HG03442 (cell line): Measurements from ENCODE around the gene SMG6.

Source experiments
- ATAC-seq: cut with Tn5 transposase; IDR thresholded peaks from one replicate; pipeline ENCODE4 v1.9.1; 2021; ENCODE audit warnings: mild to moderate bottlenecking, moderate library complexity; ENCODE audit not compliant: unreplicated experiment

The SMG6 gene

GRCh38 chr17:2237521-2237921 is 66.1 kb downstream of the SMG6 start:
- ATAC-seq, result no peak

GRCh38 chr17:2235792-2236366 is 67.7 kb downstream of the SMG6 start:
- no peak for ATAC-seq

- ATAC-seq, result no peak
These were observed 68.3 kb downstream of the SMG6 start for GRCh38 chr17:2235265-2235664.

DNA sequence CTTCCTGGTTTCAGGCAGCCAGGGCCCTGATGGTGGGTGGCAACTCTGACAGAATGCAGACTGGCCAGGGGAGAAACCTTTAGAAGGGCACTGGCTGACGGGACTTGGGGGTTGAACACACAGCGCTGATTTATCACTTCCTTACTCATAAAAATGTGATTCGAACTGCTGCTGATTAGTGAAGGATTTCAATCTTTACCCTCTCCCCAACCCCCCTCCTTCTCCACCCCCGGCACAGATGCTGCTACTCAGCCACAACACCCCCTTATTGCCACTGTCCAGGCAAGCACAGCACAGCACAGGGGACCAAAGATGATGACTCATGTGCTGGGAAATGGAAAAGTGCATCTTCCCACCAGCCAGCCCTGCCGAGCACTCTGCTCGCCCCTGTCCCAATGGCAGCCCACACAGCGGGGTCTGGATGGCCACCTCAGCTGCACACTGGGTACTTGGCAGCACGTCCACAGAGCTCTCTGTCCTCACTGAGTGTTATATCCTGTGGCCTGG is 70.1 kb downstream of the SMG6 start:
- no peak for ATAC-seq

- ATAC-seq, result no peak
These were observed 71.3 kb downstream of the SMG6 start for GRCh38 chr17:2232244-2232638.

DNA sequence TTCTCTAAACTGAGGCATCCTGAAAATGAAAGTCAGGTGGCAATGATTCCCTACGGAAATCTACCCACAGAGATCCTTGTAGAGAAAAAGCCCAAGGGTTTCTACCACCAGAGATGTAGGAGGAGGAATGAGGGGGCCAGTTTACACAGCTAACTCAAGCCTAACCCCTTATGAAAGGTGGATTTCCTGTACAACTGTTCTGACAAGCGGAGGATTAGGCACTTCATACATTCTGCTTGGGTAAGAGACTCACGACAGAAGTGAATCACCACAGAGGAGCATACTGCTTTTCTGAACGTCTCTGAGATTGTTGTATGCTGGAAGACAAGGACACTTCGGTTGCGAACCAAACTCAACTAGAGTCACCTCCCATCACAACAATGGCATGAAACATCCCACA is 72.7 kb downstream of the SMG6 start:
- ATAC-seq, result no peak

- no peak for ATAC-seq
These were observed 76.4 kb downstream of the SMG6 start for GRCh38 chr17:2227025-2227699.

DNA sequence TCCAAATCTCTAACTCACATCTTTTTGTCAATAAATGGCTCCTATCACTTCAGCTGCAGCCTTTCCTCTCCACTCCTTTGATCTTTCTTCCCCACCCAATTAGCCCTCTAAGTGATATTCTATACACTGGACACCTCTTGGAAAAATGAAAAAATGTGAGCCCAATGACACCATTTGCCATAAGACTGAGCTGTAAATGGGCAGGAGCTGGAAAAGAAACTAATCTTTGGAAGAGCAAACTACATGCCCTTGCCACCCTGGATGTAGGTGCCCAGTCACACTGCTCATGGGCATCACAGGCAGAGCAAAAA is 80.0 kb downstream of the SMG6 start:
- no peak for ATAC-seq

GRCh38 chr17:2222901-2223616 is 80.5 kb downstream of the SMG6 start:
- peak; percentile 49 for ATAC-seq

GRCh38 chr17:2222301-2222700 is 81.3 kb downstream of the SMG6 start:
- no peak for ATAC-seq

DNA sequence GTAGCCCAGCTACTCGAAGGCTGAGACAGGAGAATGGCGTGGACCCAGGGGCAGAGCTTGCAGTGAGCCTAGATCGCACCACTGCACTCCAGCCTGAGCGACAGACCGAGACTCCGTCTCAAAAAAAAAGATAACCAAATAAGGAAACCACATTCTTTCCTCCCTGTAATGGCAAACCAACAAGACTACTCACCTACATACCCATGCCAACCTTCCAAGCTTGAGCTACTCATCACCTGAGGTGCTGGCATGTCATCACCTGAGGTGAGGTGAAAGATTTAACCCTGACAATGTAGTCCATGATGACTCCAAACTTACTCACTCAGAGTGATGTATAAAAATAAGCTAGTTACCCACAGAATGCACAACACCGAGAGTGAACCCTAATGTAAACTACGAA is 85.2 kb downstream of the SMG6 start:
- no peak for ATAC-seq

DNA sequence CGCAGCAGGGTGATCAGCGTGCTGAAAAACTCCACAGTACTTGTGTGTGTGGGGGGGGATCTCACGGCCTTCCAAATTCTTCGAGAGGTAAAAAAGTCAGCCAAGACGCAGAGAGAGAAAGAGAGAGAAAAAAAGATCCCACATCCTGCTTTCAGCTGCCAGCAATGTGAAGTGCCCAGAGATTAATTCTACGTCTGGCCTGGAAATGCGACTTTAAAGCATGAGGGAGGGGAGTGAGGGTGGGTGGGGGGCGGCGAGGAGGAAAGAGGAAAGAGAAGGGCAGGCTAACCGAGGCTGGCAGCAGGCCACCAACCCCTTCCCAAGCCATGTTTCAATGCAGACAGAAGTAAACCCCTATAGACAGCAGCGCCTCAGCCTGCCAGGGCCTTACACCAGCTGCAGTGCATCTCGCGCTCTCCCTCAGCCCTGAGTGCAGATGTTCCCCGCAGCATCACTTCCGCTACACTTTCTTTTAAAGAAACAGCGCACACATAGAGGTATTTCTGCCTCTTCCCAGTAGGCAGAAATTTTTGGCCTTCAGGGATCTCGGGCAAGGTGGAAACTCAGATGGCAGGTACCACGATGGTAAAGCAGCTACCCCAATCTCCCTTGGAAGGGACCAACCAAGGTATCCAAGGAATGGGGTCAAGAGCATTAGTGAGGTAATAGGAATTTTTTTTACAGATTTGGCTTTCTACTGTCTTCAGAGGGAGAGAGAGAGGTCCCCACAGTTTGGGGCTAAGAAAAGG is 87.8 kb downstream of the SMG6 start:
- ATAC-seq, result peak; percentile 71

GRCh38 chr17:2214929-2215615 is 88.5 kb downstream of the SMG6 start:
- no peak for ATAC-seq

DNA sequence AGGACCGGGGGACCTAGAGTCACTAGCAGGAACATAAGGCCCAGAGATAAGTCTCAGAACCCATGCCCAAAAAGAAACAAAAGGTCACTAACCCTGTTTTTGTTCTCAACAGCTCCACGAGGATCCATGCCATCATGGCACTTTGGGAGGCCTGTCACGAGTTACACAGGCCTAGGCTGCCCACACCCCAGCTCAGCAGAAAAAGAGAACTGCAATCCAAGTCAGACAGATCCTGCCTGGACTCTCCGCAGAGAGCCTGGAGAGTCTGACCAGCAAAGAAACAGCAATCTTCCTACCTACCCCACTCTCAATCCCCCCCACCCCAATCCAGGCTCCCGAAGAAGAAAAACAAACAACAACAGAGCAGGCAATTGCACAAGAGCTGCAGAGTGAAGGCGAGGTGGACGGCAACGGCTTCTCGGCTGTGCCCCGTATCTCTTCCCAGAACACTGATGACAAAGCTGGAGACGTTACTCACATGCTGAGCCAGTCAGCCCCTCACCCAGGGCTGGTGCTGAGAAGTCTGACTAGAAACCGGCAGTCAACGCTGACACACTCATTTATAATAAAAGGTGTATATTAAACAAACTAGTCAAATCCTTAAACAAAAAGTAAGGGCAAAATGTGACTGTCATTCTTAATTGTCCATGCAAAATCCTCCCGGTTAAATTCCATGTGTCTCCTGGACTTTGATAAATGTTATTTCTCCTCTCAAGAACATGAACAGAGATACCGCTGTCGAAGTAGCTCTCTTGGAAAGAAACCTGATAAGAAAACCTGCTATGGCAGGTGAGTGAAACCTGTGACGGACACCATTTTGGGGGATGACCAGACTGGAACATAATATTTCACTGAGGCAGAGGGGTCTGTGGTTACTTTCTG is 89.3 kb downstream of the SMG6 start:
- ATAC-seq, result no peak

DNA sequence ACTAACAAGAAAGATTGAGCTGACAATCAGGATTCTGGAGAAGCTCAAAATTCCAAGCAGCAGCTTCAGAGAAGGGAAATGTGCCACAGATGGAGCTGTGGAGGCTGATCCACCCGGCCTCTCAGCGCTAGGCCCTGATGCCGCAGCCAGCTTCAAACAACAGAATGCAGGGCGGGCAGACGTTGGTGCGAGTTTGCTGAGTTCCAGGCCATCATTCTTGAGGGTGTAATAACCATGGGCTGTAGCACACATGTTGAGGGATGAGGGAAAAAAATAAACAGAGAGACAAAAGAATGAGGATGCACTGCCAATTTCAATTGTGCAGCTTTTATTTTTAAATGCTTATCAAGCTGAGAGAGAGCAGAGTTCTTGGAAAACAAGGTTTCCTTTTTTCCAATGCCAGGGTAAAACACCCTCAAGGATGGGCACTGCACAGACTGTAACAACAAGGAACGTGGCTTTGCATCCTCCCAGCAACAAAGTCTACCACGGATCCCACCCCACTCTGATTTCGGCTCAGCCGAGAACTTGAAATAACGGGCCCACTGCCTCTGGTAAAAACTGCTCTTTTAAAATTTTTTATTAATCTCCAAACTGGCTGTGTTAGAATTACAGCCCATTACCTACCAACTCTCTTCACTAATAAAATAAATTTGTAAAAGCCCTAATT is 90.2 kb downstream of the SMG6 start:
- ATAC-seq, result no peak

DNA sequence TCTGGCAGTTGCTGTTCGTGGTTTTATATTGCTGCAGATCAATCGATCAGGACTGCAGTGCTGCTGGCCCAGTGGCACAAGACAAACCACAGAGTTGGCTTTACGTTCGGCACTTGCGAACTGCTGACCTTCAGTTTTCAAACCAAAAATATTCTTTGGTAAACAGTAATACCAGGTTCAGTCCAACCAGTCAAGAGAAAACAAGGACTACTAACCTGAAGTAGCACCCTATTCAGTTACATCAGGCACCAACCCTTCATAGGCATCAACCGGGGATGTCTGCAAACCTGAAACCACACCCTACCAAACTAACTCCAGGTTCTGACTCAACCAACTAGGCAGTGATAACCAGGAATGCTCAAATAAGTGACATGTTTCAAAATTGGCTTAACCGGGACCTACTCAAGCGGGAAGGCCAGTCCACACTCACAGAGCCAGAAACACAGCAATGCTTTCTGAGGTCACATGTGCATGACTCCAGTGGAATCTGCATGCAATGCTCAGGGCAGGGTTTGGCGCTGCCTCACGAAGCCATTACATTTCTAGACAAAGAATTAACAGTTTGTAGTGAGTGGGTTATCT is 91.1 kb downstream of the SMG6 start:
- no peak for ATAC-seq

GRCh38 chr17:2211661-2212399 is 91.8 kb downstream of the SMG6 start:
- no peak for ATAC-seq

DNA sequence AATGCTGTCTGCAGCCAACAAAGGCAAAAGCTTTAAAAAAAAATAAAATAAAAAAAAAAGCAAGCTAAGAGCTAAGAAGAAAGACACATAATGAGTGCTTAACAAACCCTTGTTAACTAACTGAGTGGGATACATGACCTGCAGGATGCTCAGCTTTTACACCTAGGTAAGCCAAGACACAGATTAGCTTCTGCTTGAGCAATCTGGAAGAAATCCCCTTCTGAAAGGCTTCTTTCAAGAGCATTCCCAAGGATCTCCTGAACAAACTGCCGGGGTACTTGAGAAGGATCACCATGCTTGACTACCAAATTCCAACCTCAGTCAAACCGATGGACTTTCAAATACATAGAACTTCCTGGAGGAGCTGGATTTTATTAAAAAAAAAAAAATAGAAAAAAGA is 92.9 kb downstream of the SMG6 start:
- ATAC-seq, result no peak
